Gastroesophageal sphincter (tissue), 2 donors: ENCODE measurements around the gene POMC.

Experiments
- EP300 ChIP-seq: sonication (generic); formaldehyde crosslinking; IDR thresholded peaks from one replicate; pipeline ENCODE4 v1.6.1; 2017; ENCODE audit warnings: antibody characterized with exemption, mild to moderate bottlenecking
- POLR2A ChIP-seq, 2 donors: fragments of 450-650 bp; IDR thresholded peaks; one replicate each; pipeline ENCODE4 v1.6.1; 2017; ENCODE audit warnings: antibody characterized with exemption in 2 of 2, mild to moderate bottlenecking in 2 of 2, moderate library complexity in 1 of 2

DNA sequence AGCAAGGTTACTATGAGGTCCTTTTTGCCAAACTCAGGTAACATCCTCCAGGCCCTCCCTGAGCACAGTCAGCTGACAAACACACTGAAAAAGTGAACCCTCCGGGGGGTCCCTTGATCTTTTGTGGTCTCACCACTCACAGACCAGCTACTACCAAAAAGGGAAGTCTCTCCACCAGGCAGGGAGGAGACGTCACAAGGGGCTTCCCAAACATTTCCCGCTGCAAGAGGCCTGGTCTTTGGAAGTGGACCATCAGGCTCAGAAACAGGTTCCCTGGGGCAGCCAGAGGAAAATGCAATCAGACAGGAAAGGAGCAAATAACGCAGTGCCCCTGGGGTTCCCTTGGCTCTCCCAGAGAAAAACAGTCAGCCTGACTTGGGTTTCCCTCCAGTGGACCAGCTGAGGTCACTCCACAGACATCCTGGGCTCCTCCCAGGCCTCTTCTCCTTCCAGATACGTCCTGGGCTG lies 38.7 kb upstream of the POMC start:
- TF ChIP-seq EP300, result no peak
- TF ChIP-seq POLR2A (IDR thresholded peaks at IDR 0.05), result no peak
